Erythroblast (primary cell): Measurements from ENCODE around the gene RTL10.

Source experiments
- DNase-seq, 2 experiments: peaks; one replicate each; lab custom pipeline; 2025; lab: John Stamatoyannopoulos, UW
- GATA1 ChIP-seq: IDR thresholded peaks from 2 replicates; pipeline ENCODE4 v1.6.1; 2011; ENCODE audit warnings: low read depth, mild to moderate bottlenecking, control low read depth, low read length, moderate library complexity
- POLR2A ChIP-seq: IDR thresholded peaks from 2 replicates; pipeline ENCODE4 v1.6.1; 2011; ENCODE audit warnings: mild to moderate bottlenecking, low read length

Gene RTL10

DNA sequence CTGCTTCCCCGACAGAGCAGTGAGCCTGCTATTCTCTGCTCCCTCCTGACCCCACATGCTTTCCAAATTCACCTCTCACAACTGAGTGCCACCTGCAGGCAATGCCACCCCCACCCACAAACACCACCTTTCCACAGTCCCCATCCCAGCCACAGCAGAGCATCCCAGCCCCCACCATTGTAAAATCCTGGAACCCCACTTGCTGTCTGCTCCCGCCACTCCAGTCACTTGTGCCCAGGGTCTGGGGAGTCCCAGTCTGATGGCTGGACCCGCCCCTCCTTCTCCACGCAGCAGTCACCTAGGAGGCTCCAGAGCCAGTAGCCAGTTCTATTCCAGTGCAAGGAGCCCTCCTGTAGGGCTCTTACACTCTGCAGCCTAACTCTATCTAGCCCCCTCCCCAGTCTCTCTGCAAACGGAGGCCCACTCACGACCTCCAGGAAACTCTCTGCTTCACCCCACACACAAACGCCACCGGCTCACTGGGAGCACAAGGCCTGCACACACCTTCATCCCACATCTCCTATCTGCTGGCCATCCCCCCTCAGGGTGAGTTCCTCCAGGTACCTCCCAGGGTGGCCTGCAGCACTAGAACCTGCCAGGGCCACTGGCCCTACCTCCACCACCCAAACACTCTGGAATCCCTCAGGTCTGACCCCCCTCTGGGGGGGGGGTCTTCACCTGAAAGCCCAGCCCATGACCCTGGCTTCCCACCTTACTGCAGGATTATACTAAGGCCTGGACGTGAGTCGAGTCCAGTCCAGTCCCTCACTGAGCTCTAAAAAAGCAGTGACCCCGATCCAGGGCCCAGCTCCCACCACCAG, 1.4 kb downstream of the RTL10 start:
- TF ChIP-seq GATA1 (no peak), POLR2A (no peak)
- no peak for DNase-seq

DNA sequence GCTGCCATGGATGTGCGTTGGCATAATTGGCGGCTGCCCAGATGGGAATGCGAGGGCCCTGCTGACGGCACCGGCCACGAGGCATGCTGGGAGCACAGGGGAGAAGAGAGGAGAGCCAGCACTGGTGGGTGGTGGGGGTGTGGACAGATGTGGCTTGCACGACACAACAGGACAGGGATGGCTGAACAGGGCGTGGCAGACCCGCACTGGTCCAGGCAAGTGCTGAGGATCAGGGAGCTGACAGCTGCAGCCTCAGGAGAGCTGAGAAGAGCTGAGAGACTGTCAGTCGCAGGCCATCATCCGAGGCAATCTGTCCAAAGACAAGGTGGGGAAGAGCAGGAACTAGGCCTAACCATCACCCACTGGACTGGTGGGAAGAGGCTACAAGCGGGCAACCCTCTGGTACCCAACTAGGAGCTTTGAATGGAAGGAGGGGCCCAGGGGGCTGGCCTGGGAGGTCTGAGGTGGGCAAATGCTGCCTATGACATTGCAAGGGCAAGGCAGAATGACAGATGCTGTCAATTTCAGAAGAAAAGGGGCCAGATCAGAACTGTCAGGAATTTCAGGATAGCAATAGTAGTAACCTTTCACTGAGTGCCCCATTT, 2.4 kb downstream of the RTL10 start:
- TF ChIP-seq POLR2A = no peak

DNA sequence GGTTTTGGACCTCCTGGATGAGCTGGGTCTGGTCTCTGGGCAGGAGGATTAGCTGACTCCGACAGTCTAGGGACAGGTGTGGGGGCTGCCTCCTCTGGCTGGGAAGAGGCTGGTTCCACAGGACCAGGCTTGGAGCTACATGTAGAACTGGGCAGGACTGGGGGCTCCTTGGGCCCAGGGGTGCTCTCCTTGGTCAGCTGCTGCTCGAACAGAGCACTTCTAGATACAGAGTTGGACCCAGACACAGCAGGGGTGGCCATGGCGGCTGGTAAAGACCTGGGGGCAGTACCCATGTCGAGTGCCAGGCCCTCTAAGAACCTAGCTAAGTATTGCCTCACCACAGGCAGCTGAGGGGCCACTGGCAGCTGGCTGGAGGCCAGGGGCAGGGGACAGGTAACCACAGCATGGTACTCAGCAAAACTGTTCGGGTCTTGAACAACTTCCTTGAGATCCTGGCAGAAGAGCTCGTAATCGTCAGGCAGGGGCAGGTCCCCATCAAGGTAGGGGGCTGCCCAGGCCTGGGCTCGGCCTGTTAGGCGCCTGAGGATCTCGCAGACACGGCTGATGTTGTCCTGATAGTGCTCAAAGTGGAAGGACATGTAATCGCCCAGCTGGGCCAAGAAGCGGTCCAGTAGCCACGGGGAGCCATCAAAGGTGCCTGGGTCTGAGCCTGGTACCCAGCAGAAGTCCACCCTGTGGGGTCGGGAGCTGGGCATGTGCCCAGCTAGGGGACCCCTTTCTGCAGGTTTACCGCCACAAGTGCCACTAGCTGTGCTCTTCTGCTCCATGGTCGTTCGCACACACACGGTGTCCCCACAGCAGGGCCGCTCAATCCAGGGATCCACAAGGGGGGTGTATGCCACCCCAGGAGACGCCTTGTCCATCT, 3.1 kb downstream of the RTL10 start:
- TF ChIP-seq POLR2A = no peak
- no peak for TF ChIP-seq GATA1
- no peak for DNase-seq

More for the DNA sequence above, 2.4 kb downstream of the RTL10 start:
- DNase-seq = no peak

- no peak for DNase-seq
- TF ChIP-seq GATA1 (no peak), POLR2A (no peak)
Measured at GRCh38 chr22:19850763-19851109, 3.9 kb downstream of the RTL10 start.

DNA sequence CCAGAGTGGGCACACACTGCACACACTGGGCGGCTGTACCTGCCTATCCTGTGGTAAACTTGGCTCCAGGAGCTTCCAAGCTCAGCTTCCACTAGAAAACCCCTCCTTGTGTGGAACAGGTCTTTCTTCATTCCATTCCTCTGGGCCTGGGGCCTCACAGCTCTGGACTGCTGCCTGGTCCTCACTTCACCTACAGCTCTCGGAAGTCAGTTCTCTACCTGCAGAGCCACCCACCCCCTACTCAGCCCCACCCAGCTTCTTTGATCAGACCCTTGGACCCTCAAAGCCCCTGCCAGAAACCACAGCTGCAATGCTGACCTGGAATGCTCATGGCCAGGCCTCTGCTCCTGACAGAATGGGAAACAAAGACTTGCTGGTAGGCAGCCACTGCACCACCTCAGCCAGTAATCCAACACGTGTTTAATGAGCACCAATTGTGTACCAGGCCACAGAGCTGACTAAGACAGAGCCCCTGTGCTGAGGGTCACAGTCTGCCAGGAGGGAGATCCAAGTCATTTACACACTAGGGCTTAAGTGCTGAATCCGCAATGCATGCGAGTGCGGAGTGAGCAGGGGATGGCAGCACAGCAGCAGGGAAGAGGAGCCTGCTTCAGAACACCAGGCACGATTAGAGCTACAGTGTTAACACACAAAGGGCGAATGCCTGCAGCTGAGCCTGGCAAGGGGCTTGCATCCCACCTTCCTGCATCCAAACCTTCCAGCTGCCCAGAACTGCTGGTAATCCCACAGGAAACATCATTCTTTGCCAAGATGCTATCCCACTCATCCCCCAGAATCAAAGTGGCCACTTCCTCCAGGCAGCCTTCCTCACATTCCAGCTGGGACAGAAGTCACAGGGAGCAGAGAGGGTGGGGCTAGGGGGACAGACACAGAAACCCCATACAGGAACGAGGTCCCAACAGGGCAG, 4.6 kb downstream of the RTL10 start:
- DNase-seq = no peak

GRCh38 chr22:19848298-19849224, 6.1 kb downstream of the RTL10 start:
- peak; percentile 22 for TF ChIP-seq POLR2A
- no peak for TF ChIP-seq GATA1
- DNase-seq = no peak

More for the DNA sequence above, 4.6 kb downstream of the RTL10 start:
- TF ChIP-seq GATA1 = no peak
- TF ChIP-seq POLR2A = no peak

DNA sequence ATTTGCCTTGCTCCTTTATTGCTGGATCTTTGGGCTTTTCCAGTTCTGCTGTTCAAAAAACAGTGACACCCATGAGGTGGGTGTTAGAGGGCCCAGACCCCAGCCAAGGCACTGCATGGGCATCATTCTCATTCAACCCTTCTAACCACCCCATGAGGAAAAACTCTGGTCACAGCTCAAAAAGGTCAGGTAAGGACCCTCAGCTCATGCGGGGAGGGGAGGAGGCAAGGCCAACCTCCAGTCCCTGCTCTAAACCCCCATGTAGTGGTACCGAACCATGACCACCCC, 7.4 kb downstream of the RTL10 start:
- no peak for DNase-seq
- no peak for TF ChIP-seq GATA1
- TF ChIP-seq POLR2A = no peak

GRCh38 chr22:19846620-19847344, 7.9 kb downstream of the RTL10 start:
- no peak for DNase-seq
- TF ChIP-seq GATA1 (no peak), POLR2A (no peak)

GRCh38 chr22:19845054-19845722, 9.5 kb downstream of the RTL10 start:
- DNase-seq = no peak
- TF ChIP-seq GATA1 (no peak), POLR2A (no peak)

DNA sequence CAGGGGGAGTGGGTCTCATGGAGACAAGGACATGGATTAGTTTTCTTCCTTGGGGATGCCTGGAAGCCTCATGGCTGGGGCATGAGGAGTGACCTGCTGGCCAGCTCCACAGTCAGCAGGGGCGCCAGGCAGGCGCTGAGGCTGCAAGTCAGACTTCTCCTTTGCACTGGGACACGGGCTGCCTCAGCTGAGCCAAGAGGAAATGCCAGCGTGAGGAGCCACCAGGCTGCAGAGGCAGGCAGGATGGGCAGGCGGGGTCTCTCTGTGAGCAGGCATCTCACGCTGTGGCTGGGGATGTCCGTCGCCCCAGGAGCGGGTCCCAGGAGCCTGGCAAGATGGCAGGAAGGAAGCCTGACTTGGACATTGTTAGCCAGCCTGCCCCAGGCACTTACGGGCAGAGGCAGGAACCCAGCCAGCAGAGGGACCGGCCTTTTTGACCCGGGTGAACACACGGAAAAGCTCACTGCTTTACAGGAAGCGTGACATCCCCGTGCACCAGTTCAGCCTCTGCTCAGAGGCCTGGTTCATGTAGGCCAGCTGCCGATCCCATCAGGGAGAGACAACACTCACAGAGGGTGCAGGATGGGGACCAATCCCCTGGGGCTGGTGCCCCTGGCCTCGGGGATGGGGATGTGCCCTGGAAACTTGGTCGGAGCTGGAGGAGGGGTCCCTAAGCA, 10.2 kb downstream of the RTL10 start:
- DNase-seq = no peak
- TF ChIP-seq GATA1 (no peak), POLR2A (no peak)
